NCI-H446 (cell line): ENCODE results near the gene ZNF557.

Experiments
- DNase-seq, 2 experiments: peaks; one replicate each; lab custom pipeline; 2025; lab: John Stamatoyannopoulos, UW

Gene ZNF557

DNA sequence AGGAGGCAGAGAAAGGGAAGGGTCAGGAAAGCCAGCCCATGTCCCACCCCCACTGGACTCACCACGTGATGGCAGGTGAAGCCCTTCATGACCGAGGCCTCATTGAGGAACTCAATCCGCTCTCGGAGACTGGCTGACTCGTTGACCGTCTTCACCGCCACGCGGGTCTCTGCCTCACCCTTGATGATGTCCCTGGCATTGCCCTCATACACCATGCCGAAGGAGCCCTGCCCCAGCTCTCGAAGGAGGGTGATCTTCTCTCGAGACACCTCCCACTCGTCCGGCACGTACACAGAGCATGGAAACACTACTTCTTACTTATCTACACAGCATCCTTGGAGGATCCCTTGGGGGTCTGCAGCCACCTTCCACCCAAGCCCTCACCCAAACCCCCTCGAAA is 55.7 kb downstream of the ZNF557 start:
- no peak for DNase-seq

DNA sequence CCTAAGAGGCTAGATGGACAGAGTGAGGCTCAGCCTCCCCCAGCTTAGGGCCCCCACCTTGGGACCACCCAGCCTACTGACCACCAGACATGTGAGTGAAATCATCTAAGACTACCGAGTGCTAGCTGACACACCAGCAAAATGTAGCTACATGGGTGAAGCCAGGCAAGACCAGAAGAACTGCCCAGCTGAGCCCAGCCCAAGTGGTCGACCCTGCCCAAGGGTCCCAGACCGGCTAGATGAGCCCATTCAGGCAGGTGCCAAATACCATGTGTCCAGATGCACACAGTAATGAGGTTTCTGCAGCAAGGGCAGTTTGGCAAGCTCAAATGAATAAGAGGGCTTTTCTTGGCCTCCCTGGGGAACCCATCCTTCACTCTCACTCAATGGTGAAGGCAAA is 56.6 kb downstream of the ZNF557 start:
- no peak for DNase-seq

DNA sequence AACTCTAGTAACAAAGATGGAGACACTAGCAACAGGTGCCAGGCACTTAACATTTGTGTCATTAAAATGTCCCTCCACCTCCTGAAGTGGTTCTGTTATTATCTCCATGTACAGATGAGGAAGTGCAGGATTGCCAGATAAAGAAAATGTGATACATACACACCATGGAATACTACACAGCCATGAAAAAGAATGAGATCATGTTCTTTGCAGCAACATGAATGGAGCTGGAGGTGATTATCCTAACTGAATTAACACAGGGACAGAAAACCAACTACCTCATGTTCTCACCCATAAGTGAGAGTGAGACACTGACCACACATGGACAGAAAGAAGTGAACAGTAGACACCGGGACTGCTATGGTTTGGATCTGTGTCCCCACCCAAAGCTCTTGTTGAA is 60.5 kb downstream of the ZNF557 start:
- no peak for DNase-seq

DNA sequence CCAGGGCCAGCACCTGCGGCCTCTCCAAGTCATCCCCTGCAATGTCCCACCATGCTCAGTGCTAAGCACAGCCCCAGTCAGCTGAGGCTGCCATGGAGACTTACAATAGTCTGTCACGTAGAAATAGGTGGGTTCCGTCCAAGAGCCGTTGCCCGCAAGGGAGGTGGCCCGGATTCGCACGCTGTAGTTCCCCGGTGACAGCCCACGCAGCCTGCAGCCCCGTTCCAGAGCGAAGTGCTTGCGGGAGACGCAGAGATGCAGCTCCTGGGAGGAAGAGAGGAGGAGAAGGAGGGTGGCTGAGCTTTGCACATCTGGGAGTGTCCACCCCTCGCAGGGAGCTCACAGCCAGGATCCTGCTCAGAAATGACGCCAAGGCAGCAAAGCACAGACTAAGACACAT is 62.6 kb downstream of the ZNF557 start:
- no peak for DNase-seq

DNA sequence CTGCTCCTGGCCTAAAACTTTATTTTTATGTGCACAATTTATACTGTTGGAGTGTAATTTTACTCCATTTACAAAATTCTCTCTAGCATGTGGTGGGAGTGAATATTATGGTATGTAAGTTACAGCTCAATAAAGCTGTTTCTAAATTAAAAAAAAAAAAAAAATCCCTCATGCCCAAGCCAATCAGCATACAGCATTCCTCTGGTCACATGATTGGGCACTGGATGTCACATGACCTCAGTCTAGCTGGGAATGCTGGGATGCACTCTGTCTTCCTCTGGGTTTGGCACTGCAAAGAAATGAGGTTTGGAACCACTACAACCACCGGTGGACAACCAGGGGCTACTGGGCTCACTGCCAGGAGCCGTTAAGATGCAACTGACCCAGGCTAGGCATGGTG is 67.6 kb downstream of the ZNF557 start:
- no peak for DNase-seq
